ENCODE measurements around the gene KCNMA1. TPM values are rescaled to one million over a fixed set of nuclear protein-coding genes. Genes with fewer than 3 reads are reported as not detected.

The KCNMA1 gene
- total and polyA plus RNA-seq, 7 experiments from 2014 or later, result 0.42 TPM; not detected in 6

DNA sequence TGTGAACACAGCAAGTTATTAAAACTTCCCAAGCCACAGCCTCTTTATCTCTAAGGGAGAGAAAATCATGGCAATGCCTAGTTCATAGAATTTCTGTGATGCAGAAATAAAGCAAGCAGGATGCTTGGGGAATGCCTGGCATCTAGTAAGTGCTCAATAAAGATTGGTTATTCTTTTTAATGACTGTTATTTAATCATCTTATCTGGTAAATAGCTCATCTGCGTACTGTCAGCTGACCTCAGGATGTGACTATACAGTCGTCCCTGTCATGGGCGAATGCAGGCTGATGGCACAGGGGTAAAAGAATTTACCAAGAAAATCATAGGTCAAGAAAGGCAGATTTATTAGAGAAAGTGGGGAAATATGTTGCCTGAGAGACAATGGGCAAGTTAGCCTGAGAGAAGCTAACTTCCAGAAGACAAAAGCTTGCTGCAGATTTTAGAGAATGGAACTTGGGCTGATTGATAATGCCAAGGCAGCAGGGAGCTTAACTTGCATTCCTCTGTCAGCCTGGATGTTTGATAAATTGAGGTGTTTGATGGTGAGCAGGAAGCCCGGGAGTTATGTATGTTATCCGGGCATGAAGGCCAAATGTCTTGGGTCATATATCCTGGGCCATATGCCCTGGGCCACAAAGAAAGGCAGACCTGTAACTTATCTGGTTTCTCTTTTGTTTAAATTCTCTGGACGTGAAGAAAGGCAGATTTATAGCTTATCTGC, 126.0 kb downstream of the KCNMA1 start:
- no peak for ATAC-seq
- no peaks in the 10 kb centered on the region for H3K27me3 ChIP-seq (ENCODE audit: control insufficient read depth in 2 of 2, insufficient read depth in 2 of 2, low read length in 2 of 2)
- intact Hi-C loops (cut with micrococcal nuclease), result no loop called here
- ChIA-PET CTCF (no interaction called here), POLR2A (no interaction called here)
- no peaks in the 10 kb centered on the region for H3K4me1 ChIP-seq (ENCODE audit: control insufficient read depth in 2 of 2, insufficient read depth in 2 of 2, low read length in 2 of 2)
- H3K27me3 Mint-ChIP-seq, result peaks cover 2 to 49% (median 6%) of the 10 kb centered on the region in 5 donors
- H3K36me3 ChIP-seq (ENCODE audit: control insufficient read depth in 2 of 3, insufficient read depth in 3 of 3, low read length in 3 of 3), result no peaks in the 10 kb centered on the region
- H3K27ac Mint-ChIP-seq, result no peak overlapping the region
- no peak for DNase-seq
- H3K4me1 Mint-ChIP-seq, result peaks cover 0 to 2% (median 0%) of the 10 kb centered on the region in 7 donors
- no peak overlapping the region for H3K4me3 Mint-ChIP-seq
- peaks cover 0 to 3% (median 0%) of the 10 kb centered on the region in 11 donors for H3K9me3 Mint-ChIP-seq
- H3K9me3 ChIP-seq (ENCODE audit: control insufficient read depth in 2 of 3, low read length in 3 of 3), result no peaks in the 10 kb centered on the region
- H3K4me3 ChIP-seq (ENCODE audit: low read length), result no peak overlapping the region
- H3K27ac ChIP-seq (ENCODE audit: low read depth, low read length), result no peak overlapping the region
- no peaks in the 10 kb centered on the region for H3K36me3 Mint-ChIP-seq

DNA sequence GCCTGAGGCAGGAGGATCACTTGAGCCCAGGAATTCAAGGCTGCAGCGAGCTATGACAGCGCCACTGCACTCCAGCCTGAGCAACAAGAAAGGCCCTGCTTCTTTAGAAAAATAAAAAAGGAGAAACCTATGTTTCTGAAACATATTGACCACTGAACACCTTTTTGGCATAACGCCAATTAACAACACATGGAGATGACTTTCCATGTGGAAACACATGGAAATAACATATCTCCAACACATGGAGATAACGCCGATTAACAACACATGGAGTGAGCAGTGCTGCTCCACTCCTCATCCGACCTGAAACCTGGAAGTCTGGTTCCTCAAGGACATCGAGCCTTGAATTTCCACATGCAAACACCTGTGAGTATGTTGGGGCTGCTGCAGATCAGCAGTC, 126.9 kb downstream of the KCNMA1 start:
- Histone ChIP-seq H3K9me3 (ENCODE audit: control insufficient read depth in 2 of 3, low read length in 3 of 3) (no peaks in the 10 kb centered on the region), H3K27me3 (ENCODE audit: control insufficient read depth in 2 of 2, insufficient read depth in 2 of 2, low read length in 2 of 2) (no peaks in the 10 kb centered on the region), H3K4me3 (ENCODE audit: low read length) (no peak overlapping the region), H3K4me1 (ENCODE audit: control insufficient read depth in 2 of 2, insufficient read depth in 2 of 2, low read length in 2 of 2) (no peaks in the 10 kb centered on the region), H3K27ac (ENCODE audit: low read depth, low read length) (no peak overlapping the region), H3K36me3 (ENCODE audit: control insufficient read depth in 2 of 3, insufficient read depth in 3 of 3, low read length in 3 of 3) (no peaks in the 10 kb centered on the region)
- H3K36me3 Mint-ChIP-seq, result no peaks in the 10 kb centered on the region
- DNase-seq, result no peak
- peaks cover 0 to 2% (median 0%) of the 10 kb centered on the region in 7 donors for H3K4me1 Mint-ChIP-seq
- H3K27me3 Mint-ChIP-seq, result peaks cover 2 to 48% (median 6%) of the 10 kb centered on the region in 5 donors
- intact Hi-C loops (cut with micrococcal nuclease), result no loop called here
- H3K4me3 Mint-ChIP-seq, result no peak overlapping the region
- ChIA-PET POLR2A (no interaction called here), CTCF (no interaction called here)
- no peak overlapping the region for H3K27ac Mint-ChIP-seq
- H3K9me3 Mint-ChIP-seq, result peaks cover 0 to 5% (median 0%) of the 10 kb centered on the region in 11 donors
- ATAC-seq, result no peak

DNA sequence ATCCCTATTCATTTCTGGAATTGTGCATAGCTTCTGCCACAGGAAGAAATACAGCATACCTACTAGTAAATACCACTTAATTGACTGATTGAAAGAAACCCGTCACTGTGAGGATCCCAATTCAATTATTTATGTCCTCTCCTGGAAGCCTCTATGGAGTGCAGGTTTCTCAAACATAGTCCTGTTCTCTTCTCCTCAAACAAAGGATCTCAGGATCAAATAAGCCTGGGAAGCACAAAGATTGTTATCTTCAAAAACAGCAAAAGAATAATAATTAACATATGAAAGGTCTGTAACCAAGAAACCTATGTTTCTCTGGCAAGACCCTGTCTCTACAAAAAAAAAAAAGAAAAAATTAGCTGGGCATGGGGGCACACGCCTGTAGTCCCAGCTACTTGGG, 127.3 kb downstream of the KCNMA1 start:
- peaks cover 2 to 49% (median 6%) of the 10 kb centered on the region in 5 donors for H3K27me3 Mint-ChIP-seq
- H3K4me3 Mint-ChIP-seq, result no peak overlapping the region
- Histone ChIP-seq H3K27ac (ENCODE audit: low read depth, low read length) (no peak overlapping the region), H3K4me3 (ENCODE audit: low read length) (no peak overlapping the region), H3K4me1 (ENCODE audit: control insufficient read depth in 2 of 2, insufficient read depth in 2 of 2, low read length in 2 of 2) (no peaks in the 10 kb centered on the region), H3K36me3 (ENCODE audit: control insufficient read depth in 2 of 3, insufficient read depth in 3 of 3, low read length in 3 of 3) (no peaks in the 10 kb centered on the region), H3K27me3 (ENCODE audit: control insufficient read depth in 2 of 2, insufficient read depth in 2 of 2, low read length in 2 of 2) (no peaks in the 10 kb centered on the region), H3K9me3 (ENCODE audit: control insufficient read depth in 2 of 3, low read length in 3 of 3) (no peaks in the 10 kb centered on the region)
- ChIA-PET POLR2A (no interaction called here), CTCF (no interaction called here)
- intact Hi-C loops (cut with micrococcal nuclease), result no loop called here
- no peak overlapping the region for H3K27ac Mint-ChIP-seq
- peaks cover 0 to 2% (median 0%) of the 10 kb centered on the region in 7 donors for H3K4me1 Mint-ChIP-seq
- no peak for DNase-seq
- peaks cover 0 to 5% (median 0%) of the 10 kb centered on the region in 11 donors for H3K9me3 Mint-ChIP-seq
- no peak for ATAC-seq
- H3K36me3 Mint-ChIP-seq, result no peaks in the 10 kb centered on the region

DNA sequence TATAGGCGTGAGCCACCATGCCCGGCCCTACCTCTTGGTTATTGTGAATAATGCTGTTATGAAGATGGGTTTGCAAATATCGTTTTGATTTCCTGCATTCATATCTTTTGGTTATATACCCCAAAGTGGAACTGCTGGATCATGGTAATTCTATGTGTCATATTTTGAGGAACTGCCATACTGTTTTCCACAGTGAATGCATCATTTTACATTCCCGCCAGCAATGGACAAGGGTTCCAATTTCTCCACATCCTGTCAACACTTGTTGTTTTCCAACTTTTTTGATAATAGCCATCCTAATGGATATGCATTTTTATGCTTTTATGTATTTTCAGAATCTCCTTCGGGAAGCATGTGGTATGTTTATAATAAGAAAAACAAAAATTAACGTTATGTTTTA, 128.2 kb downstream of the KCNMA1 start:
- no peak overlapping the region for H3K27ac ChIP-seq (ENCODE audit: low read depth, low read length)
- H3K9me3 ChIP-seq (ENCODE audit: control insufficient read depth in 2 of 3, low read length in 3 of 3), result no peaks in the 10 kb centered on the region
- intact Hi-C loops (cut with micrococcal nuclease), result no loop called here
- DNase-seq (no peak), ATAC-seq (no peak)
- peaks cover 2 to 51% (median 6%) of the 10 kb centered on the region in 5 donors for H3K27me3 Mint-ChIP-seq
- peaks cover 0 to 5% (median 0%) of the 10 kb centered on the region in 11 donors for H3K9me3 Mint-ChIP-seq
- CTCF ChIA-PET, result no interaction called here
- no peak overlapping the region for H3K4me3 ChIP-seq (ENCODE audit: low read length)
- H3K36me3 Mint-ChIP-seq, result no peaks in the 10 kb centered on the region
- H3K4me1 Mint-ChIP-seq, result no peaks in the 10 kb centered on the region
- H3K27me3 ChIP-seq (ENCODE audit: control insufficient read depth in 2 of 2, insufficient read depth in 2 of 2, low read length in 2 of 2), result no peaks in the 10 kb centered on the region
- POLR2A ChIA-PET, result no interaction called here
- no peaks in the 10 kb centered on the region for H3K36me3 ChIP-seq (ENCODE audit: control insufficient read depth in 2 of 3, insufficient read depth in 3 of 3, low read length in 3 of 3)
- H3K27ac Mint-ChIP-seq, result no peak overlapping the region
- no peak overlapping the region for H3K4me3 Mint-ChIP-seq
- H3K4me1 ChIP-seq (ENCODE audit: control insufficient read depth in 2 of 2, insufficient read depth in 2 of 2, low read length in 2 of 2), result no peaks in the 10 kb centered on the region

DNA sequence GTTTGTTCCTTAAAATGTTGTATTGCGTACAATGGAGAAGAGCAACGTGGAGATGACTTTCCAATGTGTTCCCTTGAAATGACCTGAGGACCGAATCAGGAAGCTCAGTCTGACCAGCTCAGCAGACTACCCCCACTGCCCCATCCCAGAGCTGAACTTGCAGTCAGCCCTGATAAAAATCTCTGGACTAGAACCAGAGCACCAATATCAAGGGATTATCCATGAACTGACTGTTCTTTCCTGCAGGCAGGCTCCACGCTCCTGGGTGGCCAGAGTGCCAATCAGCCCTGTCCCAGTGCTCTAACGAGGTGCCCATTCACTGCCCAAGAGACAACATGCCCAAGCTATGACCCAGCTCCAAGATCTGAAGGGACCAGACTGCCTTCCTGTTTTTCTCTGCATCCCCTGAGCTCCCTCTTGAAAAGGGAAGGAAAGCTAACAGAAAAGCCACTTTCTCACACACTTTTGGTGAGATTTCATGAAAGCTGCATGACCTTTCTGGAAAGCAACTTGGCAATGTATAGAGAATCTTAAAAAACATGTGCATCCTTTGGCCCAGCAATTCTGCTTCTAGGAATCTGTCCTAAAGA, 130.2 kb downstream of the KCNMA1 start:
- no peak overlapping the region for H3K27ac Mint-ChIP-seq
- H3K27ac ChIP-seq (ENCODE audit: low read depth, low read length), result no peak overlapping the region
- ChIA-PET CTCF (no interaction called here), POLR2A (no interaction called here)
- no peaks in the 10 kb centered on the region for H3K9me3 ChIP-seq (ENCODE audit: control insufficient read depth in 2 of 3, low read length in 3 of 3)
- peaks cover 0 to 5% (median 0%) of the 10 kb centered on the region in 11 donors for H3K9me3 Mint-ChIP-seq
- H3K27me3 Mint-ChIP-seq, result peaks cover 0 to 44% (median 4%) of the 10 kb centered on the region in 5 donors
- H3K36me3 Mint-ChIP-seq, result no peaks in the 10 kb centered on the region
- no peaks in the 10 kb centered on the region for H3K27me3 ChIP-seq (ENCODE audit: control insufficient read depth in 2 of 2, insufficient read depth in 2 of 2, low read length in 2 of 2)
- H3K4me3 ChIP-seq (ENCODE audit: low read length), result no peak overlapping the region
- H3K4me3 Mint-ChIP-seq, result no peak overlapping the region
- intact Hi-C loops (cut with micrococcal nuclease), result no loop called here
- ATAC-seq (no peak), DNase-seq (no peak)
- no peaks in the 10 kb centered on the region for H3K4me1 ChIP-seq (ENCODE audit: control insufficient read depth in 2 of 2, insufficient read depth in 2 of 2, low read length in 2 of 2)
- H3K4me1 Mint-ChIP-seq, result no peaks in the 10 kb centered on the region
- no peaks in the 10 kb centered on the region for H3K36me3 ChIP-seq (ENCODE audit: control insufficient read depth in 2 of 3, insufficient read depth in 3 of 3, low read length in 3 of 3)

DNA sequence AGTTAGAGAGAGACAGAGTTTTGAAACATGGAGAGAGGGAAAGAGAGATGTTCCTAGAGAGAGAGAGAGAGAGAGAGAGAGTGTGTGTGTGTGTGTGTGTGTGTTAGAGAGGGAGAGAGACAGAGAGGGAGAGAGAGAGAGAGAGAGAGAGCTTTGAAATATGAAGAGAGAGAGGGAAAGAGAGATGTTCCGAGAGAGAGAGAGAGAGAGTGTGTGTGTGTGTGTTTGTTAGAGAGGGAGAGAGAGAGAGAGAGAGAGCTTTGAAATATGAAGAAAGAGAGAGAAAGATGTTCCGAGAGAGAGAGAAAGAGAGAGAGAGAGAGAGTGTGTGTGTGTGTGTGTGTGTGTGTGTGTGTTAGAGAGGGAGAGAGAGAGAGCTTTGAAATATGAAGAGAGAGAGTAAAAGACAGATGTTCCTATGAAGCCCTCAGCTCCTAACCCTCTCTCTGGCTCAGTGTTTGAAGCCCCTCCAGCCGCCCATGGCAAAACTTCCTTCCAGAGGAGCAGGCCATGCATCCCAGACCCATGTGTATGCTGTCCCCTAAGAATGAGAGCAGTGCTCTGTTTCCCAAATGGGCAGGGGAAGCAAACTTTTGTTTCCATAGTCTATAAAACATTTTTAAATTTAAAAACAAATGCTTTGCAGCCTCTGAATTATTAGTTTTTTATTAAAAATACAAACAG, 130.9 kb downstream of the KCNMA1 start:
- H3K27me3 ChIP-seq (ENCODE audit: control insufficient read depth in 2 of 2, insufficient read depth in 2 of 2, low read length in 2 of 2), result no peaks in the 10 kb centered on the region
- CTCF ChIA-PET, result no interaction called here
- ATAC-seq (no peak), DNase-seq (no peak)
- H3K4me1 ChIP-seq (ENCODE audit: control insufficient read depth in 2 of 2, insufficient read depth in 2 of 2, low read length in 2 of 2), result no peaks in the 10 kb centered on the region
- no peaks in the 10 kb centered on the region for H3K4me1 Mint-ChIP-seq
- no peak overlapping the region for H3K4me3 Mint-ChIP-seq
- H3K27ac ChIP-seq (ENCODE audit: low read depth, low read length), result no peak overlapping the region
- H3K36me3 ChIP-seq (ENCODE audit: control insufficient read depth in 2 of 3, insufficient read depth in 3 of 3, low read length in 3 of 3), result no peaks in the 10 kb centered on the region
- peaks cover 0 to 44% (median 2%) of the 10 kb centered on the region in 5 donors for H3K27me3 Mint-ChIP-seq
- POLR2A ChIA-PET, result no interaction called here
- no peak overlapping the region for H3K4me3 ChIP-seq (ENCODE audit: low read length)
- H3K9me3 Mint-ChIP-seq, result peaks cover 0 to 5% (median 0%) of the 10 kb centered on the region in 11 donors
- intact Hi-C loops (cut with micrococcal nuclease), result no loop called here
- no peaks in the 10 kb centered on the region for H3K36me3 Mint-ChIP-seq
- H3K9me3 ChIP-seq (ENCODE audit: control insufficient read depth in 2 of 3, low read length in 3 of 3), result no peaks in the 10 kb centered on the region
- no peak overlapping the region for H3K27ac Mint-ChIP-seq

Data from naive thymus-derived CD4-positive, alpha-beta T cell (primary cell).